Activated T-cell treated with anti-CD3 and anti-CD28 coated beads, Interleukin-2, amount 50 U/mL, for 1 hour (primary cell): ENCODE data around the gene RIN3.

ENCODE experiments used
- DNase-seq: peaks from one replicate; pipeline ENCODE4 v3.0.0-alpha.2; 2020

Gene RIN3

DNA sequence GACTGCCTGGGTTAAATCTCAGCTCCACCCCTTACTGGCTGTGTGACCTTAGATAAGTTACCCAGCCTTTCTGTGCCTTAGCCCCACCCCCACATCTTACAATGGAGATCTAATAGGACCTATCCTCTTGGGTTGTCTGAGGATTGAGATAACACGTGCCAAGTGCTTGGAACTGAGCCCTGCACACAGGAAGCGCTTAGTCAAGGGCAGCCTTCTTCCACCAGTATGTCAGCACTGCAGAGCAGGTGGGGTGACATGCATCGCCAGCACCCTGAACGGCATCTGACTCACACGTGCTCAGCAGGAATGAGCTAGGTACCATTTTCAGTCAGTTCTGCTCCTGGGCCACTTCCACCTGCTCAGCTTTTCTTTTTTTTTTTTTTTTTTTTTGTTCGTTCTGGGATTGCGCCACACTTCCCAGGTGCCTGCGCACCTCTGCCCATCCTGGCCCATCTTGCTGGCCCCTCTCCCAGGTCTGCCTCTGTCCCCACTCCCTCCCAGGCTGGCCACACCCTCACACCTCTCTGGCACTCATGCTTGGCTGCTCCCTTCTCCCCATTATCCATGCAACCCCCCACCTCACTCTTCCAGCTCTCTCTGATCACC is 215.3 kb downstream of the RIN3 start:
- no peak for DNase-seq

DNA sequence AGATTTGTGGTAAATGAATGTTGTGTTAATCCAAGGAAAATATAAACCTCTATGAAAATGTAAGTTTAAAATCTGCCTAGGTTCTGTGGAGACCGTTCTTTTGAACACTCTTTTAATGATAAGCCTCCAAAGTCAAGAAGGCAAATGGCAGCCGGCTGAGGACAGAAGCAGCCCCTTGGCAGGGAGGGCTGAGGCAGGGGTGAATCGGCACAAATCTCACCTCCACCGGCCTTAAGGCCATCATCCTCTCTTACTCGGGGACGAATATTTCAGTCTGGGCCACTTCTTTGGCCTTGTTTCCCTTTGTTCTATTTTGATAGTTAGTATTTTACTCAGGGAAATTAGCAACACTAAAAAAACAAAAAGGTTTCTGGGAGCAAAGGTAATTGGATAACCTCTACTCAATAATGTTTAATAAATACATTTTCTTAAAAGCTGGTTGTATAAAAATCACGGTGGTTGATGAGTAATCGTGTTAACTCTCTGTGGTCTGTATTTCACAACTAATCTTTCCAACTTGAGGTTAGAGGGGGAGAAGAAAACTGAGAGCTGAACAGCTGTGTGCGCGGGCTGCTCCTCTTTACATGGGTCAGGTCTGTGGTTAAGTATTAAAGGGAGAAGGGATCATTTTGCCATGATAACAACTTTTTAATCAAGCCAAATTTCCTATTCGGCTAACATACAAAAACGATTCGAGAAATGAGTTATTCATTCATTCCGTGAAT is 216.2 kb downstream of the RIN3 start:
- DNase-seq = no peak

DNA sequence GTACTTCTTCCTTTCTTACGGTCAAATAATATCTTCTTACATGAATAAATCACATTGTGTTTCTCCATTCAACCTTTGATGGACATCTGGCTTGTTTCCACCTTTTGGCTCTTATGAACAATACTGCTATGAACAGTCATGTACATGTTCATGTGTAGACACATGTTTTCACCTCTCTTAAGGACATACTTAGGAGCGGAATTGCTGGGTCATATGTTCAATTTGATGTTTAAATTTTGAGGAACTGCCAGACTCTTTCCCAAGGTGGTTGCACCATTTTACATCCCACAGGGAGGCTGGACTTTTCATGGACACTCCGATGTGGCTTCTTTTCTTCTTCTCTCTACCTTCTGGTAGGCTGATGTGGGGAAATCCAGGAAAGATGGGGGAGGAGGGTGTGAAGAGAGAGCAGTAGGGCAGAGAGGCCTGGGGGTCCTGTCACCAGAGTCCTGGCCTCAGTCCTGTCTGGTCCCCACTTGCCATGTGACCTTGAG is 218.1 kb downstream of the RIN3 start:
- no peak for DNase-seq

DNA sequence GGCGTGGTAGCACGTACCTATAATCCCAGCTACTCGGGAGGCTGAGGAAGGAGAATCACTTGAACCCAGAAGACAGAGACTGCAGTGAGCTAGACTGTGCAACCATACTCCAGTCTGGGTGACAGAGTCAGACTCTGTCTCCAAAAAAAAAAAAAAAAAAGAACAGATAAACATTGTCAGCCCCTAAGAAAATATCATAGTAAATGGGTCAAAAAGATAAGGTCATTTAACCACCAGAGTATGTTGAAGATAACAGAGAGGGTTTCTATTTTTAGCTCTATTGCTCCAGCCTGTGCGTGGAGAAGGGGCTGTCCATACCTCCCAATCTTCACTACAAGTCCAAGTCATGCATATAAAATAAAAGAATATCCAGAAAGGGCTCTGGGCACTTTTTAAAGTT is 219.4 kb downstream of the RIN3 start:
- DNase-seq = no peak

DNA sequence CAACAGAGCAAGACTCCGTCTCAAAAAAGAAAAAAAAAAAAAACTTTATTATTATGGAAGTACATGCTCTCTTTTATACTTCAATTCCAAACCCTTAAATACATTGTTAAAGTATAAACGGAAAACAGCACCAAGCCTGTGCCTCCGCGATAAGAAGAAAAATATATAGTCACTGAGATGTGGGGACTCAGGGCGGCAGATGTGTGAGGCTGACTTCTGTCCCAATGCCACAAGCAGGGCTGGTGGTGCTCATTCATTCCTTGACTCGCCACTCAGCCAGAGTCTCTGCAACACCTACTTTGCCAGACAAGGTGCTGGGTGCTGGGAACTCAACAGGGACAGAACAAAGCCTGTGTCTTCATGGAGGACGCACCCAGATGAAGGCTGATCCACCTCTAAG is 221.0 kb downstream of the RIN3 start:
- DNase-seq = no peak

DNA sequence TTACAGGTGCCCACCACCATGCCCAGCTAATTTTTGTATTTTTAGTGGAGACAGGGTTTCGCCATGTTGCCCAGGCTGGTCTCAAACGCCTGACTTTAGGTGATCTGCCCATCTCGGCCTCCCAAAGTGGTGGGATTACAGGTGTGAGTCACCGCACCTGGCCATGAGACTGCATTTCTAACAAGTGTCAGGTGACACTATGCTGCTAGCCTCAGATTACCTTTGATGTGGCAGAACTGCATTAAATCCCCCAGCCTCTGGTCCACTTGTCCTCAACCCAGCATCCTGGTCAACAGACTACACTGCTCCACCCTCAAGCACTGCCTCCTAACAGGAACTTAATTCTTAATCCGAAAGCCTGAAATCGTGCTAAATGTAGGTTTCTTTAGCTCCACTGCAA is 221.8 kb downstream of the RIN3 start:
- no peak for DNase-seq

DNA sequence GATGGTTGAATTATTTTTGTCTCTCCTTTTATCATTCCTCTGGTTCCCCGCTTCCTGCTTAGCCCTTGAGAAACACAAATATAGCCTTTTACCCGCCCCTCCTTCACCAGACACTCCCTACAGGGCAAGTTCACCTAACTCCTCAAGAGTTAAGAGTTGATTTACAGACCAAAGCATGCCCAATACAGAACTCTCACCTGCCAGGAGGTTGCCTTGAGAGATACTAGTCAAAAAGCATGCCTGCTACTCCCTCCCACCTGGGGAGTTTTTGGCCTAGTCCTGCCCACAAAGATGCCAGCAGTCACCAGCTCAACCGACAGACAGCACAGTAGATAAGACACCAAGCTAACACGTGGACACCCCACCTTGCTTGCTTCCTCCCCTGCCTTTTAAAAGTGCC is 223.6 kb downstream of the RIN3 start:
- DNase-seq = no peak

DNA sequence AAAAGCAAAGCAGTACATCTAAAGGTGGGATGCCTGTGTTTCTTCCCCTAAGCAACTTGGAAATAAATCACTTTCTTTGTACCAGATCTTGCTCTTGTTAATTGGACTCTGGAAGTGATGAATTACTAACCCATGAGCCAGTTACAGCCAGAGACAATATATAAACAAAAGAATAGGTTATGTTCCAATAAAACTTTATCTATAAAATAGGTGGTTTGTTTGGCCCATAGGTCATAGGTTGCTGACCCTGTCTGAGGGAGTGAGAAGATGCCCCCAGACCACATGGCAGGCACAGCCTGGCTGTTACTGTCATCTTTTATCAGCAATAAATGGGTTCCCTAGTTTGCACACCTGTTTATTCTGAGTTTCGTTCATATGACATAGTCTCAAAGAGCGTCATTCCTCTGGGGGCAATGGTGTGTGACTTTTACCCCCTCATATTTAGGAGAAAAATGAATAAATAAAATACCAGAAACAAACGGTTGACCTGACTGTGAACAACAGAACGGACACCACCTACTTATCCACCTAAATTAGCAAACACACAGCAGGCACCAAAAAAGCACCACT is 224.1 kb downstream of the RIN3 start:
- no peak for DNase-seq
